Neural progenitor cell (in vitro differentiated cells): ENCODE data around the gene ZSWIM3. TPM values are rescaled to one million over a fixed set of nuclear protein-coding genes. Genes with fewer than 3 reads are reported as not detected.
A peak's percentile ranks its signal among the peaks of the same experiment; 100 is the strongest.

Experiments used
- DNase-seq: peaks from one replicate; pipeline ENCODE4 v3.0.0-alpha.2; 2016; ENCODE audit warnings: low spot score
- H2AFZ ChIP-seq: fragments of 200-600 bp; sonication (generic); replicated peaks from 2 replicates; pipeline ENCODE4 v1.6.1; 2016; ENCODE audit warnings: antibody characterized with exemption
- H3F3A ChIP-seq: fragments of 200-600 bp; sonication (generic); 2 replicates; pipeline ENCODE4 v1.6.1; 2016; ENCODE audit warnings: antibody characterized with exemption, low read depth
- H3K27ac ChIP-seq: fragments of 200-600 bp; sonication (generic); 2 replicates; pipeline ENCODE4 v1.5.1; 2016; ENCODE audit warnings: mild to moderate bottlenecking
- H3K27me3 ChIP-seq: fragments of 200-600 bp; sonication (generic); 2 replicates; pipeline ENCODE4 v1.6.1; 2016; ENCODE audit warnings: mild to moderate bottlenecking, moderate library complexity
- H3K36me3 ChIP-seq: fragments of 200-600 bp; sonication (generic); 2 replicates; pipeline ENCODE4 v1.5.1; 2016
- H3K4me1 ChIP-seq: fragments of 200-600 bp; sonication (generic); 2 replicates; pipeline ENCODE4 v1.6.1; 2016; ENCODE audit warnings: mixed run types
- H3K4me2 ChIP-seq: fragments of 200-600 bp; sonication (generic); 2 replicates; pipeline ENCODE4 v1.6.1; 2016
- H3K4me3 ChIP-seq: fragments of 200-600 bp; sonication (generic); 2 replicates; pipeline ENCODE4 v1.5.1; 2016
- H3K79me2 ChIP-seq: fragments of 200-600 bp; sonication (generic); 2 replicates; pipeline ENCODE4 v1.6.1; 2016; ENCODE audit warnings: low read depth
- H3K9ac ChIP-seq: fragments of 200-600 bp; sonication (generic); 2 replicates; pipeline ENCODE4 v1.6.1; 2016
- H3K9me3 ChIP-seq: fragments of 200-600 bp; sonication (generic); 2 replicates; pipeline ENCODE4 v1.5.1; 2016; ENCODE audit warnings: low read depth
- H4K20me1 ChIP-seq: fragments of 200-600 bp; sonication (generic); 2 replicates; pipeline ENCODE4 v1.6.1; 2016; ENCODE audit warnings: low read depth
- H3K27ac Mint-ChIP-seq: 3 replicates; pipeline ENCODE4 v1.8.0; 2021; ENCODE audit warnings: mixed read lengths
- H3K27me3 Mint-ChIP-seq: 2 replicates; pipeline ENCODE4 v1.8.0; 2022; ENCODE audit warnings: low read depth, mild to moderate bottlenecking, inconsistent platforms, moderate library complexity, mixed read lengths; ENCODE audit not compliant: insufficient read depth
- H3K36me3 Mint-ChIP-seq: 3 replicates; pipeline ENCODE4 v1.8.0; 2021; ENCODE audit warnings: mixed read lengths
- H3K4me1 Mint-ChIP-seq: 3 replicates; pipeline ENCODE4 v1.8.0; 2021; ENCODE audit warnings: mixed read lengths
- H3K4me3 Mint-ChIP-seq: 3 replicates; pipeline ENCODE4 v1.8.0; 2021; ENCODE audit warnings: mild to moderate bottlenecking, moderate library complexity, mixed read lengths
- H3K9me3 Mint-ChIP-seq: 3 replicates; pipeline ENCODE4 v1.8.0; 2020; ENCODE audit warnings: mixed read lengths
- CTCF ChIP-seq: fragments of 200-600 bp; sonication (generic); IDR thresholded peaks from 2 replicates; pipeline ENCODE4 v1.5.1; 2017; ENCODE audit warnings: antibody characterized with exemption, mild to moderate bottlenecking
- EZH2 ChIP-seq: fragments of 200-600 bp; sonication (generic); IDR thresholded peaks from 2 replicates; pipeline ENCODE4 v1.6.1; 2017; ENCODE audit warnings: antibody characterized with exemption, mild to moderate bottlenecking, moderate library complexity
- EZH2phosphoT487 ChIP-seq: fragments of 200-600 bp; sonication (generic); IDR thresholded peaks from 2 replicates; pipeline ENCODE4 v1.6.1; 2017; ENCODE audit warnings: antibody characterized with exemption
- total RNA-seq: library from RNA; depleted of rRNA; stranded (reverse); fragments of >200 nt; gene quantifications from 2 replicates; pipeline ENCODE4 v1.2.3, GENCODE V29; 2015; ENCODE audit warnings: low replicate concordance

The ZSWIM3 gene
- total RNA-seq, 1 donor from 2014 or later, result 3.7 TPM

GRCh38 chr20:45910670-45911485, 53.5 kb downstream of the ZSWIM3 start:
- H2AFZ ChIP-seq, result no peak overlapping the region
- H3K27me3 Mint-ChIP-seq, result peaks cover 3% of the 10 kb centered on the region
- H3K9ac ChIP-seq, result no peak overlapping the region
- H3K4me3 Mint-ChIP-seq, result peak overlapping the region; percentile 92
- no peak overlapping the region for H3K27ac ChIP-seq
- H3K4me1 Mint-ChIP-seq, result peaks cover 28% of the 10 kb centered on the region
- H3K4me2 ChIP-seq, result peak overlapping the region; percentile 88
- peaks cover 4% of the 10 kb centered on the region for H3K27me3 ChIP-seq
- H4K20me1 ChIP-seq, result no peaks in the 10 kb centered on the region
- no peaks in the 10 kb centered on the region for H3K36me3 ChIP-seq
- peaks cover 12% of the 10 kb centered on the region for H3K36me3 Mint-ChIP-seq
- H3K4me1 ChIP-seq, result peaks cover 5% of the 10 kb centered on the region
- peak overlapping the region; percentile 95 for H3K27ac Mint-ChIP-seq
- no peaks in the 10 kb centered on the region for H3K9me3 Mint-ChIP-seq
- H3K79me2 ChIP-seq, result peaks cover 7% of the 10 kb centered on the region
- peak; percentile 100 for DNase-seq
- TF ChIP-seq CTCF (no peak), EZH2phosphoT487 (no peak), EZH2 (no peak)
- peak overlapping the region; percentile 68 for H3K4me3 ChIP-seq
- H3F3A ChIP-seq, result peaks cover 9% of the 10 kb centered on the region
- H3K9me3 ChIP-seq, result no peaks in the 10 kb centered on the region

- Histone ChIP-seq H3K9me3 (no peaks in the 10 kb centered on the region), H3K36me3 (no peaks in the 10 kb centered on the region), H3K27me3 (peaks cover 4% of the 10 kb centered on the region), H3K9ac (no peak within 1 kb of the TSS), H3K27ac (no peak within 1 kb of the TSS), H4K20me1 (no peaks in the 10 kb centered on the region), H3K4me1 (peaks cover 5% of the 10 kb centered on the region), H3K4me2 (peak within 1 kb of the TSS; percentile 88), H3K79me2 (peaks cover 7% of the 10 kb centered on the region), H3F3A (peaks cover 9% of the 10 kb centered on the region), H3K4me3 (peak within 1 kb of the TSS; percentile 68), H2AFZ (peak within 1 kb of the TSS; percentile 48)
- DNase-seq, result peak; percentile 89
- peak within 1 kb of the TSS; percentile 95 for H3K27ac Mint-ChIP-seq
- peaks cover 3% of the 10 kb centered on the region for H3K27me3 Mint-ChIP-seq
- TF ChIP-seq EZH2phosphoT487 (no peak), EZH2 (no peak), CTCF (no peak)
- peak within 1 kb of the TSS; percentile 92 for H3K4me3 Mint-ChIP-seq
- H3K36me3 Mint-ChIP-seq, result peaks cover 10% of the 10 kb centered on the region
- H3K9me3 Mint-ChIP-seq, result no peaks in the 10 kb centered on the region
- peaks cover 28% of the 10 kb centered on the region for H3K4me1 Mint-ChIP-seq
Measured at GRCh38 chr20:45911486-45912343, 54.3 kb downstream of the ZSWIM3 start, which contains the start of gene PLTP. Gene PLTP (minus strand): TSS chr20:45912155. CDS start chr20:45911452, 703 bp downstream.

GRCh38 chr20:45912344-45912682, 54.9 kb downstream of the ZSWIM3 start:
- Mint-ChIP-seq H3K36me3 (peaks cover 8% of the 10 kb centered on the region), H3K4me1 (peaks cover 28% of the 10 kb centered on the region), H3K4me3 (peak overlapping the region; percentile 92), H3K9me3 (no peaks in the 10 kb centered on the region), H3K27me3 (peaks cover 3% of the 10 kb centered on the region), H3K27ac (peak overlapping the region; percentile 57)
- no peaks in the 10 kb centered on the region for H3K9me3 ChIP-seq
- H3K9ac ChIP-seq, result no peak overlapping the region
- peak overlapping the region; percentile 88 for H3K4me2 ChIP-seq
- DNase-seq, result no peak
- H3F3A ChIP-seq, result peaks cover 9% of the 10 kb centered on the region
- H4K20me1 ChIP-seq, result no peaks in the 10 kb centered on the region
- H3K79me2 ChIP-seq, result peaks cover 7% of the 10 kb centered on the region
- peak overlapping the region; percentile 48 for H2AFZ ChIP-seq
- H3K4me1 ChIP-seq, result peaks cover 5% of the 10 kb centered on the region
- peak overlapping the region; percentile 68 for H3K4me3 ChIP-seq
- no peaks in the 10 kb centered on the region for H3K36me3 ChIP-seq
- no peak overlapping the region for H3K27ac ChIP-seq
- H3K27me3 ChIP-seq, result peaks cover 4% of the 10 kb centered on the region
- TF ChIP-seq EZH2phosphoT487 (no peak), EZH2 (no peak), CTCF (no peak)
